HCT116 (cell line): Measurements from ENCODE around the gene WHRN. TPM values are rescaled to one million over a fixed set of nuclear protein-coding genes. Genes with fewer than 3 reads are reported as not detected.

Experiments used
- CBX3 ChIP-seq: IDR thresholded peaks from 2 replicates; pipeline ENCODE4 v1.6.1; 2012; ENCODE audit warnings: low read depth
- CEBPB ChIP-seq: IDR thresholded peaks from 2 replicates; pipeline ENCODE4 v1.6.1; 2012; ENCODE audit warnings: low read depth
- EGR1 ChIP-seq: IDR thresholded peaks from 2 replicates; pipeline ENCODE4 v1.6.1; 2012; ENCODE audit warnings: low read depth
- ELF1 ChIP-seq: IDR thresholded peaks from 2 replicates; pipeline ENCODE4 v1.6.1; 2012; ENCODE audit warnings: low read depth, borderline replicate concordance
- EZH2 ChIP-seq: fragments of 200-600 bp; sonication (generic); IDR thresholded peaks from 2 replicates; pipeline ENCODE4 v1.6.1; 2017; ENCODE audit warnings: antibody characterized with exemption, mixed run types
- EZH2phosphoT487 ChIP-seq: fragments of 200-600 bp; IDR thresholded peaks from 2 replicates; pipeline ENCODE4 v1.6.1; 2018; ENCODE audit warnings: antibody characterized with exemption, borderline replicate concordance
- FOSL1 ChIP-seq: IDR thresholded peaks from 2 replicates; pipeline ENCODE4 v1.6.1; 2012; ENCODE audit warnings: low read depth
- POLR2A ChIP-seq: IDR thresholded peaks from 2 replicates; pipeline ENCODE4 v1.7.0; 2011; ENCODE audit warnings: borderline replicate concordance; ENCODE audit not compliant: insufficient read depth, insufficient read length; ENCODE audit errors: extremely low read depth
- RAD21 ChIP-seq: IDR thresholded peaks from 2 replicates; pipeline ENCODE4 v1.6.1; 2012; ENCODE audit warnings: low read depth, mild to moderate bottlenecking
- SIN3A ChIP-seq: IDR thresholded peaks from 2 replicates; pipeline ENCODE4 v1.6.1; 2012; ENCODE audit warnings: low read depth
- TCF7L2 ChIP-seq: IDR thresholded peaks from 2 replicates; pipeline ENCODE4 v1.7.0; 2011; ENCODE audit warnings: borderline replicate concordance, inconsistent platforms; ENCODE audit not compliant: insufficient read depth, insufficient read length; ENCODE audit errors: extremely low read depth
- ZFX ChIP-seq: fragments of 450-650 bp; IDR thresholded peaks from 2 replicates; pipeline ENCODE4 v1.6.1; 2017
- total RNA-seq: library from RNA; stranded (reverse); gene quantifications from one replicate; pipeline ENCODE4 v1.2.1, GENCODE V29; 2021; ENCODE audit not compliant: unreplicated experiment
- TF ChIP-seq, protein P1 (sequence below), 3 experiments: fragments of 200-600 bp in 1 of 3; sonication (generic) in 1 of 3; IDR thresholded peaks in 2 of 3; conservative IDR thresholded peaks in 1 of 3; 2 replicates each; pipeline ENCODE4 v1.5.1; 2012 to 2017; ENCODE audit warnings: low read depth in 2 of 3, low read length in 2 of 3, antibody characterized with exemption in 1 of 3, borderline replicate concordance in 1 of 3, control low read depth in 1 of 3, mild to moderate bottlenecking in 1 of 3, mixed read lengths in 1 of 3, mixed run types in 1 of 3, moderate library complexity in 1 of 3; ENCODE audit not compliant: insufficient read depth in 1 of 3
- TF ChIP-seq, protein P2 (sequence below): IDR thresholded peaks from 2 replicates; pipeline ENCODE4 v1.6.1; 2012
- TF ChIP-seq, protein P3 (sequence below): IDR thresholded peaks from 2 replicates; pipeline ENCODE4 v1.6.1; 2012

WHRN gene
- total RNA-seq, 1 experiment from 2014 or later, result 12.8 TPM

DNA sequence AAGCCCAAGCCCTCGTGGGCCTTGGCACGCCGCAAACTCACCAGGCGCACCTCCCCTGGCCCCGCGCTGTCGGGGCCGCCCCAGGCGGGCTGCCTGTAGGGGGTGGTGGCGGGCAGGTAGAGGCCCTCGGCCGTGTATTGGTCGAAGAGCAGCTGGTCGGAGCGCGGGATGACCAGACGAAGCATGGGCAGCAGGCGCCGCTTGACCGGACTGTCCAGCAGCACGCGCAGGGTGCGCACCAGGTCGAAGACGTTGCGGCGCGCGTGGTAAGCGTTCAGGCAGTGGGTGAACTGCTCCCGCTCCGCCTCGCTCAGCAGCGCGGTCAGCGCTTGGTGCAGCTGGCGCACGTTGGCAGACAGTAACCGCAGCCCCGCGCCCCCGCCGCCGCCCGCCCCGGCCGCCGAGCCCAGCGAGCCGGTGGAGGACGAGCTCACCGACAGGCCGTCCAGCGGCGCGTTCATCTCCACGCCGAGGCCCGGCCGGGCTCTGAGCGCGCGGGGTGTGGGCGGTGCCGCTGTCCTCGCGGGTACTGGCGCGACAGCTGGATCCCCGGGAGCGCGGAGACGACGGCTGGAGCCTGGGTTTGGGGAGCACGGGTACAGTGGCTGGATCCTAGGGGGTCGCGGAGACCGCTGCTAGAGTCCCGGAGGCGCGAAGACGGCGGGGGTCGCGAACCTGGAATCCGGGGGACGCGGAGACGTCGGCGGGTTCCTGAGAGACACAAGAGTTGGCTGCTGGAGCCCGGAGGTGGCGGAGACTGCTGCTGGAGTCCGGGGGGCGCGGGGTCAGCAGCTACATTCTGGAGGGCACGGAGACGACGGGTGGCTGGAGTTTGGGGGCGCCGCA lies 709 bp downstream of the WHRN start (continued):
- TF ChIP-seq, protein P1, sequence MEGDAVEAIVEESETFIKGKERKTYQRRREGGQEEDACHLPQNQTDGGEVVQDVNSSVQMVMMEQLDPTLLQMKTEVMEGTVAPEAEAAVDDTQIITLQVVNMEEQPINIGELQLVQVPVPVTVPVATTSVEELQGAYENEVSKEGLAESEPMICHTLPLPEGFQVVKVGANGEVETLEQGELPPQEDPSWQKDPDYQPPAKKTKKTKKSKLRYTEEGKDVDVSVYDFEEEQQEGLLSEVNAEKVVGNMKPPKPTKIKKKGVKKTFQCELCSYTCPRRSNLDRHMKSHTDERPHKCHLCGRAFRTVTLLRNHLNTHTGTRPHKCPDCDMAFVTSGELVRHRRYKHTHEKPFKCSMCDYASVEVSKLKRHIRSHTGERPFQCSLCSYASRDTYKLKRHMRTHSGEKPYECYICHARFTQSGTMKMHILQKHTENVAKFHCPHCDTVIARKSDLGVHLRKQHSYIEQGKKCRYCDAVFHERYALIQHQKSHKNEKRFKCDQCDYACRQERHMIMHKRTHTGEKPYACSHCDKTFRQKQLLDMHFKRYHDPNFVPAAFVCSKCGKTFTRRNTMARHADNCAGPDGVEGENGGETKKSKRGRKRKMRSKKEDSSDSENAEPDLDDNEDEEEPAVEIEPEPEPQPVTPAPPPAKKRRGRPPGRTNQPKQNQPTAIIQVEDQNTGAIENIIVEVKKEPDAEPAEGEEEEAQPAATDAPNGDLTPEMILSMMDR (IDR thresholded peaks at IDR 0.05 in 2 of 3, conservative IDR thresholded peaks at IDR 0.05 in 1 of 3; ENCODE audit: borderline replicate concordance in 1 of 3, insufficient read depth in 1 of 3, low read depth in 2 of 3, low read length in 2 of 3), result peak; percentile 28 to 76 (median 64); a peak in 5 of 6 replicates
- TF ChIP-seq CBX3, result no peak
- no peak for TF ChIP-seq ELF1
- TF ChIP-seq POLR2A, result no peak
- TF ChIP-seq SIN3A, result no peak
- TF ChIP-seq TCF7L2, result no peak
- no peak for TF ChIP-seq ZFX
- peak; percentile 53 for TF ChIP-seq RAD21
- no peak for TF ChIP-seq EZH2phosphoT487
- TF ChIP-seq, protein P2, sequence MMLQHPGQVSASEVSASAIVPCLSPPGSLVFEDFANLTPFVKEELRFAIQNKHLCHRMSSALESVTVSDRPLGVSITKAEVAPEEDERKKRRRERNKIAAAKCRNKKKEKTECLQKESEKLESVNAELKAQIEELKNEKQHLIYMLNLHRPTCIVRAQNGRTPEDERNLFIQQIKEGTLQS, result no peak
- TF ChIP-seq, protein P3, sequence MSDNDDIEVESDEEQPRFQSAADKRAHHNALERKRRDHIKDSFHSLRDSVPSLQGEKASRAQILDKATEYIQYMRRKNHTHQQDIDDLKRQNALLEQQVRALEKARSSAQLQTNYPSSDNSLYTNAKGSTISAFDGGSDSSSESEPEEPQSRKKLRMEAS, result peak; percentile 93
- TF ChIP-seq EGR1, result no peak
- no peak for TF ChIP-seq CEBPB
- no peak for TF ChIP-seq EZH2
- no peak for TF ChIP-seq FOSL1
